H1 (cell line): ENCODE data around the gene FAM120C. TPM values are rescaled to one million over a fixed set of nuclear protein-coding genes. Genes with fewer than 3 reads are reported as not detected.
A peak's percentile ranks its signal among the peaks of the same experiment; 100 is the strongest.

Source experiments
- CTCF ChIA-PET: fragments of 300-600 bp; sonication (Branson Sonifier 250); formaldehyde crosslinking; loops from one replicate; lab custom pipeline; 2021; ENCODE audit not compliant: partially characterized antibody; lab: Charles Lee
- POLR2A ChIA-PET: fragments of 300-600 bp; sonication (Branson Sonifier 250); formaldehyde crosslinking; loops from one replicate; lab custom pipeline; 2021; ENCODE audit warnings: inconsistent platforms; ENCODE audit not compliant: partially characterized antibody; lab: Charles Lee
- DNase-seq, 2 experiments: peaks; one replicate each; pipeline versions ENCODE4 v3.0.0 to v3.0.0-alpha.2; 2010 to 2022; ENCODE audit warnings: low spot score in 2 of 2, low read depth in 1 of 2, mixed read lengths in 1 of 2
- FAIRE-seq: peaks from 2 replicates; lab custom pipeline; 2011; peaks lifted over from hg19 to GRCh38; lab: Jason Lieb, UNC
- H2AFZ ChIP-seq: 2 replicates; pipeline ENCODE4 v1.8.1; 2012; ENCODE audit warnings: low read length, inconsistent platforms
- H2AK5ac ChIP-seq: 2 replicates; pipeline ENCODE4 v1.6.1; 2013; ENCODE audit warnings: low read depth, low read length
- H2BK120ac ChIP-seq: replicated peaks from 2 replicates; pipeline ENCODE3; 2013; ENCODE audit warnings: low read depth, low read length, inconsistent platforms
- H2BK12ac ChIP-seq: 2 replicates; pipeline ENCODE4 v1.6.1; 2013; ENCODE audit warnings: low read depth, low read length
- H2BK15ac ChIP-seq: 2 replicates; pipeline ENCODE4 v1.6.1; 2013; ENCODE audit warnings: low read length
- H2BK20ac ChIP-seq: 2 replicates; pipeline ENCODE4 v1.6.1; 2013; ENCODE audit warnings: low read length
- H2BK5ac ChIP-seq: 2 replicates; pipeline ENCODE4 v1.6.1; 2013; ENCODE audit warnings: low read depth, low read length
- H3K14ac ChIP-seq: 2 replicates; pipeline ENCODE4 v1.6.1; 2013; ENCODE audit warnings: inconsistent platforms; ENCODE audit not compliant: insufficient read length
- H3K18ac ChIP-seq: 2 replicates; pipeline ENCODE4 v1.6.1; 2013; ENCODE audit warnings: low read length; ENCODE audit errors: extremely low read depth
- H3K23ac ChIP-seq: 2 replicates; pipeline ENCODE4 v1.6.1; 2013; ENCODE audit warnings: inconsistent platforms; ENCODE audit not compliant: insufficient read length
- H3K23me2 ChIP-seq: 2 replicates; pipeline ENCODE4 v1.6.1; 2013; ENCODE audit warnings: low read depth, low read length
- H3K27ac ChIP-seq: 2 replicates; pipeline ENCODE4 v1.6.1; 2011; ENCODE audit warnings: low read depth, low read length, inconsistent platforms
- H3K27me3 ChIP-seq, 4 experiments: replicated peaks in 1 of 4; 1 replicate in 1 of 4; 2 replicates in 3 of 4; pipeline versions ENCODE4 v1.6.1 to v1.8.1; 2011 to 2013; ENCODE audit warnings: low read length in 3 of 4, mild to moderate bottlenecking in 3 of 4, inconsistent platforms in 2 of 4, mixed read lengths in 2 of 4, moderate library complexity in 1 of 4; ENCODE audit not compliant: control insufficient read depth in 3 of 4, insufficient read depth in 3 of 4; ENCODE audit errors: extremely low read depth in 1 of 4
- H3K36me3 ChIP-seq, 4 experiments: 2 replicates each; pipeline versions ENCODE4 v1.6.1 to v1.8.1; 2011 to 2013; ENCODE audit warnings: mild to moderate bottlenecking in 4 of 4, low read length in 3 of 4, moderate library complexity in 2 of 4, control low read depth in 1 of 4, inconsistent platforms in 1 of 4; ENCODE audit not compliant: insufficient read depth in 4 of 4, control insufficient read depth in 2 of 4
- H3K4ac ChIP-seq: replicated peaks from 2 replicates; pipeline ENCODE3; 2013; ENCODE audit warnings: low read length, low read depth, mixed read lengths, inconsistent platforms; ENCODE audit not compliant: insufficient read length
- H3K4me1 ChIP-seq, 4 experiments: replicated peaks in 1 of 4; 1 replicate in 1 of 4; 2 replicates in 3 of 4; pipeline versions ENCODE4 v1.6.1 to v1.8.1; 2011 to 2013; ENCODE audit warnings: low read length in 3 of 4, inconsistent platforms in 2 of 4, mixed read lengths in 1 of 4; ENCODE audit not compliant: insufficient read depth in 4 of 4, control insufficient read depth in 3 of 4
- H3K4me2 ChIP-seq, 2 experiments: 2 replicates each; pipeline versions ENCODE4 v1.6.1 to v1.8.1; 2011 to 2013; ENCODE audit warnings: low read depth in 2 of 2, low read length in 2 of 2, control low read depth in 1 of 2, inconsistent platforms in 1 of 2, mild to moderate bottlenecking in 1 of 2; ENCODE audit not compliant: insufficient read depth in 1 of 2
- H3K4me3 ChIP-seq, 4 experiments: fragments of 200-600, 300-600 bp in 1 of 4; sonication (generic), shearing (Covaris generic), sonication (Bioruptor Twin) in 1 of 4; 2 replicates each; pipeline versions ENCODE4 v1.5.1 to v1.8.1; 2011 to 2016; ENCODE audit warnings: low read length in 4 of 4, low read depth in 3 of 4, control low read depth in 2 of 4, inconsistent platforms in 2 of 4, mild to moderate bottlenecking in 2 of 4, mixed read lengths in 1 of 4, moderate library complexity in 1 of 4; ENCODE audit not compliant: insufficient read depth in 2 of 4; ENCODE audit errors: extremely low read depth in 1 of 4
- H3K56ac ChIP-seq: replicated peaks from 2 replicates; pipeline ENCODE3; 2013; ENCODE audit warnings: low read depth, mild to moderate bottlenecking, mixed read lengths, low read length, inconsistent platforms; ENCODE audit not compliant: insufficient read length
- H3K79me1 ChIP-seq: 2 replicates; pipeline ENCODE4 v1.6.1; 2013; ENCODE audit warnings: low read depth, low read length, control low read depth
- H3K79me2 ChIP-seq, 2 experiments: 2 replicates each; pipeline versions ENCODE4 v1.6.1 to v1.8.1; 2012 to 2013; ENCODE audit warnings: low read length in 2 of 2, mild to moderate bottlenecking in 2 of 2, inconsistent platforms in 1 of 2; ENCODE audit not compliant: insufficient read depth in 2 of 2, control insufficient read depth in 1 of 2
- H3K9ac ChIP-seq, 4 experiments: replicated peaks in 1 of 4; 1 replicate in 1 of 4; 2 replicates in 3 of 4; pipeline versions ENCODE4 v1.6.1 to v1.8.1; 2011 to 2013; ENCODE audit warnings: low read depth in 3 of 4, low read length in 3 of 4, control low read depth in 2 of 4, mild to moderate bottlenecking in 2 of 4, moderate library complexity in 2 of 4, inconsistent platforms in 1 of 4; ENCODE audit errors: extremely low read depth in 1 of 4
- H3K9me3 ChIP-seq, 2 experiments: 2 replicates each; pipeline versions ENCODE4 v1.6.1 to v1.8.1; 2012 to 2013; ENCODE audit warnings: mild to moderate bottlenecking in 2 of 2, moderate library complexity in 2 of 2, control low read depth in 1 of 2, inconsistent platforms in 1 of 2, low read depth in 1 of 2, low read length in 1 of 2, mixed read lengths in 1 of 2; ENCODE audit not compliant: insufficient read depth in 2 of 2
- H4K20me1 ChIP-seq, 2 experiments: replicated peaks in 1 of 2; 2 replicates each; pipeline versions ENCODE3 to v1.8.1; 2011 to 2013; ENCODE audit warnings: inconsistent platforms in 2 of 2, low read length in 2 of 2, mild to moderate bottlenecking in 1 of 2; ENCODE audit not compliant: insufficient read depth in 2 of 2, control insufficient read depth in 1 of 2
- H4K5ac ChIP-seq: 2 replicates; pipeline ENCODE4 v1.6.1; 2013; ENCODE audit warnings: low read length, low read depth, mixed read lengths, inconsistent platforms; ENCODE audit not compliant: insufficient read length
- H4K8ac ChIP-seq: 2 replicates; pipeline ENCODE4 v1.8.0; 2013; ENCODE audit warnings: mild to moderate bottlenecking, moderate library complexity, low read length, inconsistent platforms; ENCODE audit not compliant: insufficient read depth; ENCODE audit errors: extremely low read depth
- H4K91ac ChIP-seq: replicated peaks from 2 replicates; pipeline ENCODE3; 2013; ENCODE audit warnings: low read length, mixed read lengths, inconsistent platforms; ENCODE audit not compliant: insufficient read length
- PHF8 ChIP-seq: fragments of 200-600 bp; sonication (generic); conservative IDR thresholded peaks from 2 replicates; pipeline ENCODE4 v1.7.1; 2012; ENCODE audit warnings: low read depth, mild to moderate bottlenecking, inconsistent platforms, low read length, moderate library complexity
- POU5F1 ChIP-seq: IDR thresholded peaks from 2 replicates; pipeline ENCODE4 v1.6.1; 2011; ENCODE audit warnings: low read depth, mild to moderate bottlenecking, low read length, moderate library complexity
- WGBS, 2 experiments: shearing (Covaris generic) in 1 of 2; methylation state at CpG; one replicate each; pipeline versions ENCODE4 v1.1.6 to v1.1.7; 2013 to 2015; ENCODE audit warnings: low lambda C conversion rate in 2 of 2, mixed read lengths in 2 of 2, inconsistent platforms in 1 of 2, low coverage in 1 of 2, missing lambda C conversion rate in 1 of 2; ENCODE audit not compliant: insufficient replicate concordance in 2 of 2, insufficient coverage in 1 of 2, insufficient read length in 1 of 2; ENCODE audit errors: extremely low coverage in 1 of 2, missing lambda C conversion rate in 1 of 2; 5-methylcytosine and 5-hydroxymethylcytosine counted together
- polyA plus RNA-seq, 7 experiments: library from polyadenylated mRNA; depleted of rRNA in 3 of 7; stranded (reverse) in 5 of 7; unstranded in 2 of 7; fragments of >200 nt in 5 of 7; fragments of 200-250 nt in 2 of 7; gene quantifications; 1 replicate in 5 of 7; 2 replicates in 1 of 7; 4 replicates in 1 of 7; pipeline versions ENCODE4 v1.2.1 to v1.2.3, GENCODE V29; 2011 to 2013; ENCODE audit warnings: missing spikeins in 2 of 7, mixed read lengths in 2 of 7
- total RNA-seq: library from RNA; stranded (reverse); fragmentation: NEBNext Ultra II Directional; extraction: Animal tissue kit (Norgen Biotek cat#: 25700); gene quantifications from 2 replicates; pipeline ENCODE4 v1.2.1, GENCODE V29; 2021

Gene FAM120C
- total and polyA plus RNA-seq, 2 of the 8 experiments (the other 6 are each of a cell fraction or from before 2014, with no cell fraction given): 4.4 to 8.1 TPM

DNA sequence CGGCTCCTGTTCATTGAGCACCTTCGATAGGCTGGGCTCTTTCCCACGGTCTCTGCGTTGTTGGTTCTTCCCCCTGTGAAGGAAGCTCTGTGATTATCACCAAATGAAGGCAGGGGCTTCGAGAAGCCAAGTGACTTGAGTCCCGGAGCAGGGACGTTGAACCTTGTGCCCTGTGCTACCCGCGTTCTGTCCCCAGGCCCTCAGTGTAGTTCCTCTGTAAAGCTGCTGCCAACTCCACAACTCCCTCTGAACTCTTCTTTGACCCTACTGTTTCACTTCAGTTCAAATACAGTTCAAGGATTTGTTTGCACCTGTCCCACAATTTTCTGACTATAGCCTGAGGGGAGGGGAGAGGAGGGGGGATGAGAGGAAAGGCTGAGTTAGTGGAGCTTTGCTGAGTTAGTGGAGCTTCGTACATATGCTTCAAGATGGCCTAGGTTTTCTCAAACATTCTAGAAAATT lies 138.1 kb downstream of the FAM120C start:
- ChIA-PET CTCF (interaction anchor here (0.7 kb wide), 1 partner anchor 13 kb away, joined by 3 read pairs; no protein-coding TSS in a partner anchor), POLR2A (interaction anchor here (0.7 to 3.4 kb wide), 11 partner anchors 22 to 742 kb away, joined by 3 to 18 read pairs (median 3); partner anchors contain the start of gene FAM120C)
- no peaks in the 10 kb centered on the region for H3K79me1 ChIP-seq
- H3K56ac ChIP-seq: no peak overlapping the region
- H4K20me1 ChIP-seq: no peaks in the 10 kb centered on the region
- peak overlapping the region; percentile 49 to 90 (median 78) for H3K4me3 ChIP-seq
- DNase-seq: no peak
- peak overlapping the region; percentile 53; the same call in 1 of the 2 replicates for H2AK5ac ChIP-seq
- FAIRE-seq: no peak
- H4K91ac ChIP-seq: no peak overlapping the region
- H3K27ac ChIP-seq: peak overlapping the region; percentile 91
- no peak overlapping the region for H3K23ac ChIP-seq
- peaks cover 0 to 17% (median 7%) of the 10 kb centered on the region in 4 experiments; a peak in 7 of 8 replicates for H3K36me3 ChIP-seq
- peak overlapping the region in 3 of 4 experiments; percentile 63 to 81 (median 77); a peak in 6 of 7 replicates for H3K9ac ChIP-seq
- H2BK120ac ChIP-seq: no peak overlapping the region
- no peak overlapping the region for H2BK15ac ChIP-seq
- peaks cover 7% of the 10 kb centered on the region for H3K23me2 ChIP-seq
- peak overlapping the region; percentile 70 to 88 for H3K4me2 ChIP-seq
- 11% methylated on average over 8 of the region's 10 CpGs; no CpG with 5 or more reads in 1 of the 2 experiments for whole genome bisulfite sequencing, 2 experiments
- H2BK12ac ChIP-seq: 0 out of 2 replicates have a peak overlapping the region, but pooled peaks have one; percentile 50
- H3K79me2 ChIP-seq: no peaks in the 10 kb centered on the region
- TF ChIP-seq POU5F1 (no peak), PHF8 (peak; percentile 33)
- no peaks in the 10 kb centered on the region for H3K27me3 ChIP-seq
- peak overlapping the region; percentile 89; the same call in 1 of the 2 replicates for H4K8ac ChIP-seq
- no peak overlapping the region; the same call in 1 of the 2 replicates for H3K18ac ChIP-seq
- no peak overlapping the region for H3K4ac ChIP-seq
- H2AFZ ChIP-seq: no peak overlapping the region
- H2BK20ac ChIP-seq: no peak overlapping the region
- no peak overlapping the region for H3K14ac ChIP-seq
- no peaks in the 10 kb centered on the region for H3K9me3 ChIP-seq
- peak overlapping the region; percentile 93 for H2BK5ac ChIP-seq
- H4K5ac ChIP-seq: peak overlapping the region; percentile 39
- H3K4me1 ChIP-seq: peaks cover 1 to 7% (median 4%) of the 10 kb centered on the region in 4 experiments; a peak in 3 of 7 replicates
